NCI-H226 (cell line): ENCODE data around the gene FAM90A26.
"Not testable (repeated sequence)": the region's sequence is repeated elsewhere in the genome, so short reads cannot be mapped to it uniquely, and the experiment has no call there.

ENCODE experiments used
- DNase-seq: peaks from one replicate; pipeline ENCODE4 v3.0.0-alpha.2; 2015

Gene FAM90A26

DNA sequence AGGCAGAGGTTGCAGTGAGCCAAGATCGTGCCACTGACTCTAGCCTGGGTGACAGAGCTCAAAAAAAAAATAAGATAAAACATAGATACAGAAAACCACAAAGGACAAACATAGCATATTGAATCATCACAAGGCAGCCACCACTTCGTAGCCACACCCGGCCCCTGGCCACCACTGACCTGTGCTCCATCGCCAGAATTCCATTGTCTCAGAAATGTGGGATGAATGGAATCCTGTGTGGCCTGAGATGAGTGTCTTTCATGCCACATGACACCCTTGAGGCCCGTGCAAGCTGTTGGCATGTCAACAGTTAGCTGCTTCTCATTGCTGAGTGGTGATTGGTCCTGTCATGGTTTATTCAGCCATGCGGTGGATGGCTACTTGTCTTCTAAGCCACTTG lies 10.2 kb upstream of the FAM90A26 start:
- DNase-seq = not testable (repeated sequence)

- DNase-seq = not testable (repeated sequence)
Measured at GRCh38 chr4:9165990-9166389, 4.2 kb upstream of the FAM90A26 start.

DNA sequence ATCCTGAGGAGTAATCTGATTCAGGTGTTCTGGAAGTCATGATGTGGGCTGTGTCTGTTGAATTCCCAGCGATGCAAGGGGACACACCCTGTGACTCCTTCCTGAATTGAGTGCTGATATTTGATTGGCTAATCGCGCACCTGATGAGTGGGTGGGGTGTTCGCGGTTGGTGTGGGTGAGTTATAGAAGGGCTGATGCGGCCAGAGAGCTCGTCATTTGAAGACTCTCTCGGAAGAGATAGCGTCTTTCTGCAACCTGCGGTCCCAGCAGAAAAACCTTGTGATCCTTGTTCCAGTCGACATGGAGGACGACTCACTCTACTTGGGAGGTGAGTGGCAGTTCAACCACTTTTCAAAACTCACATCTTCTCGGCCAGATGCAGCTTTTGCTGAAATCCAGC lies 40.1 kb downstream of the FAM90A26 start, which contains the start of gene USP17L10:
Gene USP17L10, plus strand, starts transcription at position 301 of the 400 bp plus-strand sequence. Its CDS starts 0 bp downstream, at position 301.
- DNase-seq = not testable (repeated sequence)

- DNase-seq = not testable (repeated sequence)
Measured at GRCh38 chr4:9214701-9215100, 44.5 kb downstream of the FAM90A26 start.

DNA sequence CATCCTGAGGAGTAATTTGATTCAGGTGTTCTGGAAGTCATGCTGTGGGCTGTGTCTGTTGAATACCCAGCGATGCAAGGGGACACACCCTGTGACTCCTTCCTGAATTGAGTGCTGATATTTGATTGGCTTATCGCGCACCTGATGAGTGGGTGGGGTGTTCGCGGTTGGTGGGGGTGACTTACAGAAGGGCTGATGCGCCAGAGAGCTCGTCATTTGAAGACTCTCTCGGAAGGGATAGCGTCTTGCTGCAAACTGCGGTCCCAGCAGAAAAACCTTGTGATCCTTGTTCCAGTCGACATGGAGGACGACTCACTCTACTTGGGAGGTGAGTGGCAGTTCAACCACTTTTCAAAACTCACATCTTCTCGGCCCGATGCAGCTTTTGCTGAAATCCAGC lies 44.9 kb downstream of the FAM90A26 start, which contains the start of gene USP17L11:
Gene USP17L11, plus strand, starts transcription at position 301 of the 400 bp plus-strand sequence. Its CDS starts 0 bp downstream, at position 301.
- DNase-seq = not testable (repeated sequence)

DNA sequence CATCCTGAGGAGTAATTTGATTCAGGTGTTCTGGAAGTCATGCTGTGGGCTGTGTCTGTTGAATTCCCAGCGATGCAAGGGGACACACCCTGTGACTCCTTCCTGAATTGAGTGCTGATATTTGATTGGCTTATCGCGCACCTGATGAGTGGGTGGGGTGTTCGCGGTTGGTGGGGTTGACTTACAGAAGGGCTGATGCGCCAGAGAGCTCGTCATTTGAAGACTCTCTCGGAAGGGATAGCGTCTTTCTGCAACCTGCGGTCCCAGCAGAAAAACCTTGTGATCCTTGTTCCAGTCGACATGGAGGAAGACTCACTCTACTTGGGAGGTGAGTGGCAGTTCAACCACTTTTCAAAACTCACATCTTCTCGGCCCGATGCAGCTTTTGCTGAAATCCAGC lies 49.6 kb downstream of the FAM90A26 start, which contains the start of gene USP17L12:
Gene USP17L12, plus strand, starts transcription at position 301 of the 400 bp plus-strand sequence. Its CDS starts 0 bp downstream, at position 301.
- DNase-seq = not testable (repeated sequence)

GRCh38 chr4:9224596-9224995 lies 54.4 kb downstream of the FAM90A26 start, which contains the start of gene USP17L13:
Gene USP17L13 (plus strand): TSS chr4:9224896. CDS start chr4:9224896, 0 bp downstream.
- not testable (repeated sequence) for DNase-seq
